Activated CD4-positive, alpha-beta T cell treated with anti-CD3 and anti-CD28 coated beads for 1 hour (primary cell): ENCODE data around the gene FAM83G.

ENCODE experiments used
- DNase-seq: peaks from one replicate; pipeline ENCODE4 v3.0.0-alpha.2; 2020

The FAM83G gene

GRCh38 chr17:18987862-18988545 lies 16.6 kb downstream of the FAM83G start:
- DNase-seq: no peak

- no peak for DNase-seq
Measured at GRCh38 chr17:18987230-18987610, 17.3 kb downstream of the FAM83G start.

GRCh38 chr17:18986541-18987229 lies 17.9 kb downstream of the FAM83G start:
- no peak for DNase-seq

- DNase-seq: no peak
Measured at GRCh38 chr17:18985475-18985874, 19.1 kb downstream of the FAM83G start.

- DNase-seq: no peak
Measured at GRCh38 chr17:18984273-18985114, 20.1 kb downstream of the FAM83G start.

- no peak for DNase-seq
Measured at GRCh38 chr17:18981642-18982424, 22.7 kb downstream of the FAM83G start.

GRCh38 chr17:18981335-18981641 lies 23.3 kb downstream of the FAM83G start:
- DNase-seq: no peak

- no peak for DNase-seq
Measured at GRCh38 chr17:18980682-18981334, 23.8 kb downstream of the FAM83G start.

- DNase-seq: no peak
Measured at GRCh38 chr17:18978655-18979054, 25.9 kb downstream of the FAM83G start.

GRCh38 chr17:18978050-18978449 lies 26.5 kb downstream of the FAM83G start:
- DNase-seq: no peak

GRCh38 chr17:18977646-18978045 lies 26.9 kb downstream of the FAM83G start:
- DNase-seq: no peak

GRCh38 chr17:18977021-18977420 lies 27.5 kb downstream of the FAM83G start:
- DNase-seq: no peak

- DNase-seq: no peak
Measured at GRCh38 chr17:18976201-18976600, 28.4 kb downstream of the FAM83G start.

- no peak for DNase-seq
Measured at GRCh38 chr17:18975597-18975996, 29.0 kb downstream of the FAM83G start.

- no peak for DNase-seq
Measured at GRCh38 chr17:18974407-18975149, 30.0 kb downstream of the FAM83G start.

GRCh38 chr17:18971801-18972200 lies 32.8 kb downstream of the FAM83G start:
- DNase-seq: no peak

GRCh38 chr17:18970582-18971480 lies 33.7 kb downstream of the FAM83G start:
- no peak for DNase-seq

GRCh38 chr17:18968945-18969887 lies 35.3 kb downstream of the FAM83G start:
- DNase-seq: no peak

GRCh38 chr17:18968345-18968744 lies 36.2 kb downstream of the FAM83G start:
- DNase-seq: no peak

- DNase-seq: no peak
Measured at GRCh38 chr17:18967916-18968315, 36.6 kb downstream of the FAM83G start.
